HG02973 (cell line): ENCODE data around the gene SMAGP.
"Not testable (repeated sequence)": the region's sequence is repeated elsewhere in the genome, so short reads cannot be mapped to it uniquely, and the experiment has no call there.

Source experiments
- ATAC-seq: cut with Tn5 transposase; IDR thresholded peaks from one replicate; pipeline ENCODE4 v1.9.1; 2021; ENCODE audit warnings: moderate library complexity; ENCODE audit not compliant: unreplicated experiment

Gene SMAGP

GRCh38 chr12:51265024-51265423, 5.2 kb downstream of the SMAGP start:
- no peak for ATAC-seq

DNA sequence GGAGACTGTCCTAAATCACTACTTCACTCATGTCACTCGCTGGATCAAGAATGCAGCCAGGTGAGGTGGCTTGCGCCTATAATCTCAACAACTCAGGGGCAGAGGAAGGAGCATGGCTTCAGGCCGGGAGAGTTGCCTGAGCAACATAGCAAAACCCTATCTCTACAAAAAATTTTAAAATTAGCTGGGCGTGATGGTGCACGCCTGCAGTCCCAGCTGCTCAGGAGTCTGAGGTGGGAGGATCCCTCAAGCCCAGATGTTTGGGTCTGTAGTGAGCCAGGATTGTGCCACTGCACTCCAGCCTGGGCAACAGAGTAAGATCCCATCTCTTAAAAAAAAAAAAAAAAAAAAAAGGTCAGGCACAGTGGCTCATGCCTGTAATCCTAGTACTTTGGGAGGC, 5.9 kb downstream of the SMAGP start:
- no peak for ATAC-seq

DNA sequence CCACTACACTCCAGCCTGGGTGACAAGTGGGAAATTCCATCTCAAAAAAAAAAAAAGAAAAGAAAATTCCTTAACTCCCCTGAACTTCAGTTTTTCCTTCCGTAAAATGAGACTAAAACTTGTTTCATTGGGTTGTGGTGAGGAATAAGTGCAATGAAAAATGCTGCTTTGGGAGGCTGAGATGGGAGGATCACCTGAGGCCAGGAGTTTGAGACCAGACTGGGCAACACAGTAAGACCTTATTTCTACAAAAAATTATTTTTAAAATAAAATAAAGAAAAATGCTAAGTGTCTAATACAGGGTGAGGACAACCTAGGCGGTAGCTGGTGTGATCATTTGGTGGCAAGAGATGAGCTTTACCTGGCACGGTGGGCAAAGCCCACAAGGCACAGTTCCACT, 6.9 kb downstream of the SMAGP start:
- ATAC-seq = no peak

DNA sequence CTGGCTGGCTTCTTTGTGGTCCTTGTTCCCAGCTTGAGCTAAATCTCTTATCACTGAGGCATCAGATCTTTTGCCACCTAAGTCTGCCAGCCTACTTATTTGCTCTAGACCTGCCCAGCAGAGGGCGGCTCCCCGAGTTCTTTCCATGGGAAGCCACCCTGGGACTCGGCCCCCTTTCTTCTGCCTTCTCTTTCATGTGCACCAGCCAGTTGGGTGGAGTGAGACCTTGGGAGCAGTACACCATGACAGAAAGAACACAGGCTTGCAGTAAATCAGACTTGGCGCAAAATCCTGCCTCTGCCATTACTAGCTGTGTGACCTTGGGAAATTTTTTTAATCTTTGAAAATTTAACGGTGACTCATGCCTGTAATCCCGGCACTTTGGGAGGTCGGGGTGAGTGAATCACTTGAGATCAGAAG, 7.4 kb downstream of the SMAGP start:
- no peak for ATAC-seq

DNA sequence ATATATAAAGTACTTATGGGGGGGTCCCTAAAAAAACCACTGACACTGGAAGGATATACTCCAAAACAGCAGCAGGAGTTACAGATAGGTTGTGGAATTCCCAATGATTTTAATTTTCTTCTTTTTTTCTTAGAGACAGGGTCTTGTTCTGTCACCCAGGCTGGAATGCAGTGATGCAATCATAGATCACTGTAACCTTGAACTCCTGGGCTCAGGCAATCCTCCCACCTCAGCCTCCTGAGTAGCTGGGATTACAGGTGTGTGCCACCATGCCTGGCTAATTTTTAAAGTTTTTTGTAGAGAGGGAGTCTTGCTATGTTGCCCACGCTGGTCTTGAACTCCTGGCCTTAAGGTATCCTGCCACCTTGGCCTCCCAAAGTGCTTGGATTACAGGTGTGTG, 10.6 kb downstream of the SMAGP start:
- not testable (repeated sequence) for ATAC-seq

- ATAC-seq = no peak
Measured at GRCh38 chr12:51254536-51254935, 15.7 kb downstream of the SMAGP start.

GRCh38 chr12:51253276-51253675, 16.9 kb downstream of the SMAGP start:
- no peak for ATAC-seq

GRCh38 chr12:51247523-51248206, 22.6 kb downstream of the SMAGP start:
- no peak for ATAC-seq

GRCh38 chr12:51246254-51246853, 23.9 kb downstream of the SMAGP start:
- no peak for ATAC-seq

- no peak for ATAC-seq
Measured at GRCh38 chr12:51245476-51246253, 24.6 kb downstream of the SMAGP start.

DNA sequence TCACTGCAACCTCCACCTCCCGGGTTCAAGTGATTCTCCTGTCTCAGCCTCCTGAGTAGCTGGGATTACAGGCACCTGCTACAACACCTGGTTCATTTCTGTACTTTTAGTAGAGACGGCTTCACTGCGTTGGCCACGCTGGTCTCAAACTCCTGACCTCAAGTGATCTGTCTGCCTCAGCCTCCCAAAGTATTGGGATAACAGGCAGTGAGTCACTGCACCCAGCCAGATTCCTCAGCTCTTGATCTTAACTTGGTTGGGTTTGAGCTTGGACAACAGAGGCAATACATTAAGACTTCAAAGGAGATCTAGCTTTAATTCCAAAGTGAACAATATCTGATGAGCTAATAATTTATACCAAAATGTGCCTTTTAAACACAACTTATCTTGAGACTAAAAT, 25.9 kb downstream of the SMAGP start:
- no peak for ATAC-seq

- ATAC-seq = no peak
Measured at GRCh38 chr12:51242876-51243275, 27.3 kb downstream of the SMAGP start.

DNA sequence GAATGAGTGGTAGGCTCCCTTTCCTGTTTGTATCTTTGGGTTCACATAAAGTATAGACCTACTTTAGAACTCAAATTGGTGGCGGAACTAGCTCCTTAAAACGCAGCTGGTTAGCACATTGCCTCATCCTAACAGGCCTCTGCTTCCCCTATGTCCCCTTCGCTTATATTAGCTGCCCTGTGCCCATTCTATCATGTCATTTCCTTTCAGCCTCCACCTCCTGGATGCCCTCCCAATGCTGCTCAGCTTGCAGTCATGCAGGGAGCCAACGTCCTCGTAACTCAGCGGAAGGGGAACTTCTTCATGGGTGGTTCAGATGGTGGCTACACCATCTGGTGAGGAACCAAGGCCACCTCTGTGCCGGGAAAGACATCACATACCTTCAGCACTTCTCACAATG, 28.1 kb downstream of the SMAGP start:
- ATAC-seq = no peak

GRCh38 chr12:51240971-51241370, 29.2 kb downstream of the SMAGP start:
- ATAC-seq = no peak

- peak; percentile 89 for ATAC-seq
Measured at GRCh38 chr12:51238510-51239334, 31.5 kb downstream of the SMAGP start, which contains the start of gene DAZAP2. TSS of gene DAZAP2 (plus strand) at chr12:51238826. CDS start at chr12:51238908, 82 bp downstream.

DNA sequence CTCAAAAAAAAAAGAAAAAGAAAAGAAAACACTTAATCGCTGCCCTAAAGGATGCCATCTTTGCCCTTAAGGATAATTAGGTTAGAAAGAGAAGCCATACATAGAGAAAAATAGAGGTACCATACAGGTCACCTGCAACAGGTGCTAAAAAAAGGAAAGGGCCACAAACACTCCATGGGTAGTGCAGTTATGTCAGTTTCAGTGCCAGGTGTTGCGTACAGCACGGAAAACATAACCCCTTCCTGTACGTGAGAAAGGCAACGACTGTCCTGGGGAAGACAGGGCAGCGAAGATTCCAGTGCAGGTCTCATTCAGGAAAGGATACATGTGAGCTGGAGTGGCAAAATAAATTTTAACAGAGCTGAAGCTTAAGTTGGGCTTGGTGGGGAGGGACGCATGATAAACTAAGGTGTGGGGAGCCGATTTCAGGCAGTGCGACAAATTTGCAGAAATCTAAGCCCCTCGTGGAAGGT, 32.1 kb downstream of the SMAGP start:
- ATAC-seq = no peak

DNA sequence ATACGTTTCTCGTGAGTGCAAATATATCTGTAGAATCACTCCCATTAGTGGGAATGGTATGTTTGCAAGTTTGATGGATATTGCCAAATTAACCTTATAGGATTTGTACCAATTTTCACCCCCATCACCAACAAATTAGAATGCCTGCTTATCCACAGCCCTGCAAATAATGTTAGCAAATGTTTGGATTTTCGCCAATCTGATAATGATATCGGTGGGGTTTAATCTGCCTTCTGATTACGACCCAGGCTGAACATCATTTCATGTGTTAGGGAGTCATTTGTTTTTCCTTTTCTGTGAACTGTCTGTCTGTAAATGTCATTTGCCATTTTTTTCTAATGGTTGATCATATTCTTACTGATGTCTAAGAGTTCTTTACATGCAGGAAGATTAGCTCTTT, 35.7 kb downstream of the SMAGP start:
- no peak for ATAC-seq

DNA sequence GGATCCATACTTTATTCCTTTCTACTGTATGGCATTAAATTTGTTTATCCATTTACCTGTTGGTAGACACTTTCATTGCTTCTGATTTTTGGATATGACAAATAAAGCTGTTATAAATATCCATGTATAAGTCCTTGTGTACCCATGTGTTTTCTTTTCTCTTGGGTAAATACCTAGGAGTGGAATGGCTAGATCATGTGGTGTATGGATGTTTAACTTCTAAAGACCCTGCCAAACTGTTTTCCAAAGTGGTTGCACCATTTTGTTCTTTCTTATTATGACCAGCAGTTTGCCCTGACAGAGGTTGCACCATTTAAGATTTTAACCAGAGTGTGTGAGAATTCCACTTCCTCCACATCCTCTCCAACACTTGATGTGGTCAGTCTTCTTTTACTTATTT, 37.6 kb downstream of the SMAGP start:
- ATAC-seq = no peak

DNA sequence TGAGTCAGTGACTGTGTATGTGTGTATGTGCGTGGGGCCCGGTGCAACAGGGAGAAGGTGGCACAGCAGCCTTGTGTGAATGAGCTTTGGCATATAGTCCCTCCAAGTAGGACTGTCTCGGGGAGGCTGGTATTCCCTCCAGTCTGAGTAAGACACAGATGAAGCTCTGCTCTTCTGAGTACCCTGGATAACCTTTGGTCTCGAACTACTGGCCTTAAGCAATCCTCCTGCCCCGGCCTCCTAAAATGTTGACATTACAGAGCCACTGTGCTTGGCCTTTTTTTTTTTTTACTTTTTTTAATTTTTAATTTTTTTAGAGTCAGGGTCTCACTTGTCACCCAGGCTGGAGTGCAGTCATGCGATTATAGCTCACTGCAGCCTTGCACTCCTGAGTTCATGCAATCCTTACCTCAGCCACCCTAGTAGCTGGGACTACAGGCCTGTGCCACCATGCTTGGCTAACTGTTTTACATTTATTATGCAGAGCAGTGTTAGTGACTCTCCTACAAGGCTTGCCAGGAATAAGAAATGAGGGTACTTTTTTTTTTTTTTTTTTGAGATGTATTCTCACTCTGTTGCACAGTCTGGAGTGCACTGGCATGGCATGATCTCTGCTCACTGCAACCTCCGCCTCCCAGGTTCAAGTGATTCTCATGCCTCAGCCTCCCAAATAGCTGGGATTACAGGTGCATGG, 41.0 kb downstream of the SMAGP start:
- no peak for ATAC-seq

- ATAC-seq = no peak
Measured at GRCh38 chr12:51227962-51228361, 42.3 kb downstream of the SMAGP start.
